ENCODE data around the gene ASPSCR1.

The ASPSCR1 gene

GRCh38 chr17:82047914-82048570 lies 70.6 kb downstream of the ASPSCR1 start:
- DNase-seq = no peak

GRCh38 chr17:82048571-82048971 lies 71.1 kb downstream of the ASPSCR1 start:
- DNase-seq = no peak

DNA sequence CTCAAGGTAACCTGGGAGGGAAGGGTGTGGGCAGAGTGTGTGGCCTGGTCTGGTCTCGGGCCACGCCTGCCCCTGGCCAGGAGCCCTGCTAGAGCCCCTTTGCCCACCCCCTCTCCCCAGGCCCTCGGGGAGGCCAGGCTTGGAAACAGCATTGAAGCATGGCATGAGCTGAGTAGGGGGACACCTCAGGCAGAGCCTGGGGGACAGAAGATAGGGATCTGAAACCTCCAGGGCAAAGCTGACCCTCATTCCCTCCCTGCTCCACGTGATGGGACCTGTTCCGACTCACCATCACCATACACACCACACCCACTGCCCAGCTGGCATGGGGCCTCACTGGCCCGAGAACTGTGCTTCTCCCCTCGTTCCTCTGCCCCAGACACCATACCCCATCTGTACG lies 71.7 kb downstream of the ASPSCR1 start:
- DNase-seq = no peak

GRCh38 chr17:82049521-82049971 lies 72.1 kb downstream of the ASPSCR1 start:
- DNase-seq = no peak

GRCh38 chr17:82050152-82050760 lies 72.8 kb downstream of the ASPSCR1 start:
- DNase-seq = no peak

DNA sequence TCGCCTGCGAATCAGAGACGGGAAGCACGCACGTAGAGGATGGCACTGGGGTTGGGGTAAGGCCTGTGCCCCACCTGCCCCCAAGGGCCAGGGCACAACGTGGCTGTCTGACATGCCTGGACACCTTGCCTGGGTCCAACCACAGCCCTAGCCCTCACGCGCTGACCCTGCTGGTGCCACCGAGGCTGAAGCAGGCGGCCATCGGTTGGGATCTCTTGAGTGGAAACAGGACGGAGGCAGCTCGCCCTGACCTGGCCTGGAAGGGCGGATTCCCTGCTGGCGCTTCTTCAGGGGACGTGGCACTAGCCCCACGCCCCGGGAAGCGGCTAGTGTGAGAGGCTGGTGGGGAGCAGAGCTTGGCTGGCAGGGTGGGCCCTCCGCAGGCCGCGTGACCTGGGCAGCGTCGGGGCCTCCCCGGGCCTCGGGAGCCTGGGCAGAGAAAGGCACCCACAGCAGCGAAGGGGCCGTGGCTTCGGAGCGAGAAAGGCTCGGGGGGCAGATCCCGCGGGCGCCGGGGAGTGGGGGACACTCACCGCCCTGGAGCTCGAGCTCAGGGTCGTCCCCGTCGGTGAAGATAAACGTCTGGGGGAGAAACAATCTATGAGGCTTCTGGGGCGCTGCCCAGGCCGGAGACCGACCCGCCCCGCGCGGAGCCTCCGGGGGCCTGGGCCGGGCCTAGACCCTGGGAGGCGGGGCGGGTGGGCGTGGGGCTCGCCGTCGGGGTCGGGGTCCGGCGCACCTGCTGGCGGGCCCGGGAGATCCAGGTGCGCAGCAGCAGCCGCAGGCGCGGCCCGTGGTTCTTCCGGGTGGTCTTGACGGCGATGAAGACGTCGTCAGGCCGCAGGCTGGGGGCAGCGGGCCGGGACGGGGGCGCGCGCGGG lies 73.6 kb downstream of the ASPSCR1 start:
- no peak for DNase-seq

- peak; percentile 84 for DNase-seq
Observed at GRCh38 chr17:82051776-82052637, 74.6 kb downstream of the ASPSCR1 start, which contains the start of the genes GPS1 and RFNG. TSS of gene GPS1 (plus strand) at chr17:82051898. CDS start at chr17:82051932, 34 bp downstream. TSS of gene RFNG (minus strand) at chr17:82051811. CDS start at chr17:82051766, 45 bp downstream.

GRCh38 chr17:82052638-82053059 lies 75.2 kb downstream of the ASPSCR1 start:
- DNase-seq = no peak

- no peak for DNase-seq
Observed at GRCh38 chr17:82053130-82053529, 75.7 kb downstream of the ASPSCR1 start.

DNA sequence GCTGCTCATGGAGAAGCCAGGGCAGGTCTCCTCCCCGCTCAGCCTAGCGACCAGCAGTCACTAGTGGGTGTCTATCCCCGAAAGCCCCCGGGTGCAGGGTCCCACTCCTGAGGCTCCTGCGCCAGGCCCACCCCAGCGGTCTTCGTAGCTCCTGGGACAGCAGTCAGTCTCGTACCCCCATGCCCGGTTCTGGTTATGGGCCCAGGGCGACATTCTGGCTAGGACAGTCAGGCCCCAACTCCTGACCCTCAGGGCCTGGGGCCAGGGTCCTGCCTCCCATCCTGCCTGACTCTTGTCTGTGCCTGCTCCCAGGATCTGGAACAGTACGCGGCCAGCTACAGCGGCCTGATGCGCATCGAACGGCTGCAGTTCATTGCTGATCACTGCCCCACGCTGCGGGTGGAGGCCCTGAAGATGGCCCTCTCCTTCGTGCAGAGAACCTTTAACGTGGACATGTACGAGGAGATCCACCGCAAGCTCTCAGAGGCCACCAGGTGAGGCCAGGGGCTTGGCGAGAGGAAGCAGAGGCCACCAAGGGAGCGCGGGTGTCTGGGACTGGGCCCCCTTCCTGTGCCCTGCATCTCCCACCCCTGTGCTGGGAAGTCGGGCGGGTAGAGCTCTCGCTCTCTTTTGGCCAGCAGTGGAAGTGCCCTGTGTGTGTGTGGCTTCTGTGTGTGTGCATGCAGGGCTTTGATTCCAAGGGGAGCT lies 76.3 kb downstream of the ASPSCR1 start:
- no peak for DNase-seq

DNA sequence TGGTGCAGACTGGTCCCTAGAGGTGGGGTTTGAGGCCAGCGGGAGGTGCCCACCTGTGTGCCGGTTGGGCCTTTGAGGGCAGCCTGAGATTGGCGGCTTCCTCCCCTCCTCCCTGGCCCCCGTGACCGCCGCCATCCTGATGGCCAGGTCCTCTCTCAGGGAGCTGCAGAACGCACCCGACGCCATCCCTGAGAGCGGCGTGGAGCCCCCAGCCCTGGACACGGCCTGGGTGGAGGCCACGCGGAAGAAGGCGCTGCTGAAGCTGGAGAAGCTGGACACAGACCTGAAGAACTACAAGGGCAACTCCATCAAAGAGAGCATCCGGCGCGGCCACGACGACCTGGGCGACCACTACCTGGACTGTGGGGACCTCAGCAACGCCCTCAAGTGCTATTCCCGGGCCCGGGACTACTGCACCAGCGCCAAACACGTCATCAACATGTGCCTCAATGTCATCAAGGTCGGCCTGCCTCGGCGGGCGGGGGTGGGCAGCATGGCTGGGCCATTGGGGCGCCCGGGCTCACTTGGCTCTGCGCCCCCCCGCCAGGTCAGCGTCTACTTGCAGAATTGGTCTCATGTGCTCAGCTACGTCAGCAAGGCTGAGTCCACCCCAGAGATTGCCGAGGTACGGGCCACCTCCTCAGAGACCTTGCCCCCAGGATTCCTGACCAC lies 77.1 kb downstream of the ASPSCR1 start:
- DNase-seq = no peak

DNA sequence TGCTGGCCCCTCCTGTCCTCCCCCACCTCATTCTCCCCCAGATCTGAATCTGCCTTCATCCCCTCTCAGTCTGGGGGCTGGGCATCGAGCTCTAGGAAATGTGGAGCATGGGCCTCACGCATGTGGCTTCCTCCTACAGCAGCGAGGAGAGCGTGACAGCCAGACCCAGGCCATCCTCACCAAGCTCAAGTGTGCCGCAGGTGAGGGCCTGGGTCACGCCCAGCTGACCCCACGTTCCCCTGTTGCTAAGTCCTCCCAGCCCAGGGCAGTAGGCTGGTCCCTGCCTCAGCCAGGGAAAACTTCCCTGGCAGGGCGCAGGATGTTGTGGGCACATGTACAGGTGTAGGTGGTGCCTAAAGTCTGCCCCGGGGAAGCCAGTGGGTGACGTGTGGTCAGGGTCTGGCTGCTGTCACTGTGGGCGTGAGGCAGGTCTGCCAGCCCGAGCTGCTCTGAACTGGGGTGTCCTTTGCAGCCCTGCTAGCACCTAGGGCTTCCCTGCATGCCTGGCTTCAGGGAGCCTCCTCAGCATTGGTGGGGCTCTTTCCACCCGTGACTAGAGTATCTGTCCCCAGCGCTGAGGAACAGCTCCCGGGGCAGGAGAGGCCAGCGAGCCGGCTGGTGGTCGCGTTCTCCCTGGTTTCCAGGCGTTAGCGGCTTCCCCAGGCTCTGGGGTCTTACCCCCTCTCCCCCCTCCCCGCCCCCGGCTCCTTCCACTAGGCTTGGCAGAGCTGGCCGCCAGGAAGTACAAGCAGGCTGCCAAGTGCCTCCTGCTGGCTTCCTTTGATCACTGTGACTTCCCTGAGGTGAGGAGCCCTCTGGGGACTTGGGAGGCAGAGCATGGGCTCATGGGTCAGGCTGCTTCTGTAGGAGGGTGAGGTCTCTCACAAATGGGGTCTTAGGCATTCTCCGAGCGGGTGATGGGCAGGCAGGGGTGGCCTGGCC lies 77.9 kb downstream of the ASPSCR1 start:
- DNase-seq = no peak

- DNase-seq = no peak
Observed at GRCh38 chr17:82055965-82056728, 78.7 kb downstream of the ASPSCR1 start.

DNA sequence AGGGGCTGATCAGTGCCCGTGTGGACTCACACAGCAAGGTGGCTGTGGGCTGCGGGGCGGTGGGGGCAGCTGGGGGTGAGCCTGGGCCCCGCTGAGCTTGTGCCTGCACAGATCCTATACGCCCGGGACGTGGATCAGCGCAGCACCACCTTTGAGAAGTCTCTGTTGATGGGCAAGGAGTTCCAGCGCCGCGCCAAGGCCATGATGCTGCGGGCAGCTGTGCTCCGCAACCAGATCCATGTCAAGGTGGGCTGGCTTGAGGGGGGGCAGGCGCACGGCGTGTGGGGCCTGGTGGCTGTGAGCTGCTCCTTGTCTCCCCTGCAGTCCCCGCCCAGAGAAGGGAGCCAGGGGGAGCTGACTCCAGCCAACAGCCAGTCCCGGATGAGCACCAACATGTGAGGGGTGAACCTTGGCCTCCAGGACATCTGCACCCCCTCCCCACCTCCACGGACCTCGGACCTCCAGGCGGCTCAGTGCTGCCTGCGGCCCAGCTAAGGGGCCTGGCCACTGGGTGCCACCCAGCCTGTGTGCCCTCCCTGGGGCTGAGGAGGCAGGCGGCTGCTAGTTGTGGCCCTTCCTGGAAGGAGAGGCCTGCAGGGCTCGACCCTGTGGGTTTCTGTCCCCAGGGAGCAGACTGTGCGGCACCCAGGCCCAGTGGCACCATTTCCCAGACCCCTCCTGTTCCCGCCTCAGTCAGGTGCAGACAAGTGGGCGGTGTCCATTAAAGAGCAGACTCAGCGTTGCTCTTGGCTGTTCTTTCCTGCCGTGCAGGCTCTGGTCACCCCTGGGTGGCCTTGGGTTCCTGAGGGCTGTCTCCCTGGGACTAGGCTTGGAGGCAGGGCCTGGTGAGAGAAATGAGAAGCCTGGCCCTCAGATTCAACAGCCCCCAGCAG lies 79.5 kb downstream of the ASPSCR1 start:
- DNase-seq = no peak

DNA sequence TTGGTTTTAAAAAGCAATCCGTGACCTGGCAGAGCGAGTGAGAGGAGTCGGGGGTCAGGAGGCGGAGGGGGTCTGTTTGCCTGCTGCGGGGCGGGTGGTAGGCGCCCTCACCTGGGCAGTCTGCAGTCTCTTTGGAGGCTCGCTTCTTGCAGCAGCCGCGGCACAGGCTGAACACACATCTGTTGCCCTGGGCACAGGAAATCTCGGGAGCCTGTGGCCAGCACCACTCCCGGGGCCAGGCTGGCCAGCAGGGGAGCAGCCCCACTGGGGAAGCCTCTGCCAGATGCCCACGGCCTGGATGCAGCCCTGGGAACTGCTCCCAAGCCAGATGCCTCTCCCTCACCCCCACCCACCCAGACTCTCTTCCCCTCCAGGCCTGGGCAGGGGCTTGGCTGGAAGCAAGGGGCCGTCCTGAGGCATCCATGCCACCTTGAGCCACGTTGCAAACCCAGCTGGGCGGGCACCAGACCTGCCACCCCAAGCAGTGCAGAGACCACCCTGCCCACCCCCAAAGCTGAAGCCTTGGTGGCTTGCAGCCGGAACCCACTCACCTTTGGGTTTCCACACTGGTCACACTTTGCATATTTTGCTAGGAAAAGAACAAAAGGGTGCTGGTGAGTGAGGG lies 80.9 kb downstream of the ASPSCR1 start:
- DNase-seq = no peak

- DNase-seq = no peak
Observed at GRCh38 chr17:82058855-82059249, 81.4 kb downstream of the ASPSCR1 start.

DNA sequence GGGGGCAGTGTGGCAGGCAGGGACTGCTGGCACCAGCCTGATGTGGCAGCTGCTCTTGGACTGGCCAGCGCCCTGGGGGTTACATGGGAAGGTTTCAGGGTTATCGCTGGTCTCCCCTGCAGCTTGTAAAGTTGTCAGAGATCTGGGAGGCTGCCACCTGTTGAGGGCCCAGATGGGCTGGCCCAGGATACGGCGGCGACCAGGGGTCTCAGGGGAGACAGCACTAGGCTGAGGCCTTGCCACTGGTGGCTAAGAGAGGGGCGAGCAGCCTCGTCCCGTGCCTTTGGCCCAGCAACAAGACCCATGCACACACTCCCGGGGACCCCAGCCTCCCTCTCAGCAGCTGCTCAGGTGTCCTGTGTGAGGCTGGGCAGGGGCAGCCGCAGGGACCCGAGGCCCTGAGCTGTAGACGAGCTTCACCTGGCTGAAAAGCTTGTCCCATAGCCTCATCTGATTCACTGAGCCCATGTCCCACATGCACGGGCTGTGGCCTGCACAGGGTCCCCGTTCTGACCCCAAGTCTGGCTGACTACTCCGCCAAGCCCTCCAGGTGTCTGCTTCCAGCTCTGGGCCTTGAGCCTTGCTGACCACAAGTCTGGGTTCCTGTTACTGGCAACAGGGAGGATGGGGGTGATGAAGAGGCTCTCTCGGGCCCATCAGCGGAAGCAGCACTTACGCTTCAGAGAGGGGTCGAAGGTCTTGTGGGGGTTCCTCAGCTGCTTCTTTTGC lies 82.0 kb downstream of the ASPSCR1 start:
- DNase-seq = no peak

All from activated T-cell treated with anti-CD3 and anti-CD28 coated beads, Interleukin-2, amount 50 U/mL, for 1 hour (primary cell).